WERI-Rb-1 (cell line): ENCODE measurements around the gene PRSS23.

Experiments used
- DNase-seq: peaks from one replicate; pipeline ENCODE4 v3.0.0-alpha.2; 2020
- H3K27ac ChIP-seq: fragments of 250-450 bp; sonication (Bioruptor Pico); 2 replicates; pipeline ENCODE4 v1.5.1; 2020; ENCODE audit warnings: mild to moderate bottlenecking, moderate library complexity
- H3K27me3 ChIP-seq: fragments of 250-450 bp; sonication (Bioruptor Pico); 2 replicates; pipeline ENCODE4 v1.5.1; 2021; ENCODE audit warnings: mild to moderate bottlenecking, low read depth, moderate library complexity; ENCODE audit not compliant: insufficient read depth, severe bottlenecking
- H3K36me3 ChIP-seq: fragments of 250-450 bp; sonication (Bioruptor Pico); 2 replicates; pipeline ENCODE4 v1.5.1; 2020; ENCODE audit warnings: mild to moderate bottlenecking, moderate library complexity
- H3K4me3 ChIP-seq: 2 replicates; pipeline ENCODE4 v1.5.1; 2011; ENCODE audit warnings: low read depth, mild to moderate bottlenecking, control low read depth, low read length
- H3K9me3 ChIP-seq: fragments of 250-450 bp; sonication (Bioruptor Pico); 2 replicates; pipeline ENCODE4 v1.5.1; 2021; ENCODE audit warnings: mild to moderate bottlenecking, moderate library complexity; ENCODE audit not compliant: severe bottlenecking
- CTCF ChIP-seq: IDR thresholded peaks from 2 replicates; pipeline ENCODE4 v1.5.1; 2011; ENCODE audit warnings: low read depth, mild to moderate bottlenecking, control low read depth, inconsistent platforms, low read length

PRSS23 gene

GRCh38 chr11:86802601-86803051, 2.3 kb downstream of the PRSS23 start:
- no peak overlapping the region for H3K27ac ChIP-seq

DNA sequence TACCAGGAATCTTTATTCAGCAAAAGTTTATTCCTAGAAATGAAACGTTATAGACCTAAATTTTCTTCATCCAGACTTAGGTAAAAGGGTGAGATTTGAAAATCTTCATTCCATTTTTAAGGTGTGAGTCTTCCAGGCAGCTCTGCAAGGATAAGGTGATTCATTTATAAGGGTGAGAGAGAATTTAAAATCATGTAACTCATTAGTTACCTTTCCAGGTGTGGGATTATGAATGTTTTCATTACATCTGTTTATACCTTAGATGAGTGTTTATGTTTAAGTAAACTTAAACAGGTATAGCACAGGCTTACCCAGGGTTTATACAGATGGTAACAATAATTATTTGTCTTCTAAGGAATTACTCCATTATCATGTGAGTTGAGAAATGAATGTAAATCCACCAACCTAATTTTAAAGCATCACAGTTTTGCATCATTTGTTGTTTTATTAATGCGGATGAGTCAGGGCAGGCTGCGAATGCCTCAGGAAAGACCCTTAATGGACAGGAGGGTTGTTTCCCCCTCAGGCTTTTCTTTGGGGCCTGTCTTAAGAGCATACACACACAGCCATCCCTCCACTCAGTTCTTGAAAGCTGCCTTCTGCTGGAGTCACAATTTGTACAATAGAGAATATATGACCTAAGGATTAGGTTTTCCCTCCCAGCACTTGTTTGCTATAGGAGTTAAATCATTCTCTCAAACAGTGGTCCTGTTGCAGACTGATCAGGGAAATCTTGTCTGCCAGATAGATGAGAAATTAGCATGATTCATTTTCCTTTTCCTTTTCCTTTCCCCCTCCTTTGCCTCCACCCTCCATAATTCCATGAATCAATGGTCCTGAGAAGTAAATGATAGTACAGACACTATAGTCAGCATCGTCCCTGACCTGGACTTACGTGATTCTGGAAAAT, 3.0 kb downstream of the PRSS23 start:
- Histone ChIP-seq H3K27me3 (no peaks in the 10 kb centered on the region), H3K4me3 (no peak overlapping the region), H3K9me3 (no peaks in the 10 kb centered on the region), H3K27ac (no peak overlapping the region), H3K36me3 (no peaks in the 10 kb centered on the region)
- no peak for DNase-seq
- TF ChIP-seq CTCF = no peak

More at GRCh38 chr11:86802601-86803051, 2.3 kb downstream of the PRSS23 start:
- DNase-seq = peak; percentile 66
- Histone ChIP-seq H3K36me3 (no peaks in the 10 kb centered on the region), H3K4me3 (no peak overlapping the region), H3K27me3 (no peaks in the 10 kb centered on the region), H3K9me3 (no peaks in the 10 kb centered on the region)
- TF ChIP-seq CTCF = peak; percentile 44

DNA sequence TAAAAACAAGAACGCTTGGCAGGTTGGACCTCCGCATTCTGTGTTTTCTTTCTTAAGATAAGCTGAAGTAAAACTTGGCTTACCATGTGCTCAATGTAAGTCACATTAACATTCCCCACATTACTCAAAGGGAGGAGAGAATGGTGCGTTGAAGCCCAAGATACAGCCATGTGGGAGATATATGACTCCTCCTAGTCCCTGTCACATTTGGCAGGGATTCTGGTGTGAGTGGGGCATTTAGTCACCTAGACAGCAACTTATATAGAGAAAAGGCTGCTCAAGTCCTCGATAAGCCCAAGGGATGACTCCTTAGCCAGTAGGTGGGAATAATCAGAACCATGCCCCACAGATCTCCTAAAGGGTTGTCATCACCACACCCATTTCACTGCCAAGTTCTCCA, 4.6 kb downstream of the PRSS23 start:
- H3K27ac ChIP-seq = no peak overlapping the region
- no peaks in the 10 kb centered on the region for H3K9me3 ChIP-seq
- TF ChIP-seq CTCF = no peak
- DNase-seq = no peak
- H3K36me3 ChIP-seq = no peaks in the 10 kb centered on the region
- no peak overlapping the region for H3K4me3 ChIP-seq
- no peaks in the 10 kb centered on the region for H3K27me3 ChIP-seq

DNA sequence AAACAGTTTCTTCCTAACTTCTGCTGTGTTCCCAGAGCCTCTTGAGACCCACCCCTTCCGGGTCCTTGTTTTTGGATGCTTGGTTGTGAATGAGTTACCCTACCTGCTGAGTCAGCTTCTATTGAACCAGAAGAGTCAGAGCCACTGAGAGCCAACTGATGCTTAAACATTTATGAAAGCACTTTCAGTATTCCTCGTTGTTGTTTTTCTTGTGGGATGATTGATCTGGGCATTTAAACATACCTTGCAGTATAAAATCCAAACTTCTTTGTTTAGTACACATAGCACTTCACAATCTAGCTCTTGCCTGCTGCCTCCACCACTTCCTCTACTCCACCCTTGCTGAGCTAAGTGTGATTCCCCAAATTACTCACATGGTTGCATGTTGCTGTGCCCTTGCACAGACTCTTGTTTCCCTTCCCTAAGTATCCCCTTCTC, 5.5 kb downstream of the PRSS23 start:
- H3K27ac ChIP-seq = no peak overlapping the region
- H3K27me3 ChIP-seq = no peaks in the 10 kb centered on the region
- no peak for TF ChIP-seq CTCF
- no peaks in the 10 kb centered on the region for H3K36me3 ChIP-seq
- H3K9me3 ChIP-seq = no peaks in the 10 kb centered on the region
- no peak for DNase-seq
- H3K4me3 ChIP-seq = no peak overlapping the region

DNA sequence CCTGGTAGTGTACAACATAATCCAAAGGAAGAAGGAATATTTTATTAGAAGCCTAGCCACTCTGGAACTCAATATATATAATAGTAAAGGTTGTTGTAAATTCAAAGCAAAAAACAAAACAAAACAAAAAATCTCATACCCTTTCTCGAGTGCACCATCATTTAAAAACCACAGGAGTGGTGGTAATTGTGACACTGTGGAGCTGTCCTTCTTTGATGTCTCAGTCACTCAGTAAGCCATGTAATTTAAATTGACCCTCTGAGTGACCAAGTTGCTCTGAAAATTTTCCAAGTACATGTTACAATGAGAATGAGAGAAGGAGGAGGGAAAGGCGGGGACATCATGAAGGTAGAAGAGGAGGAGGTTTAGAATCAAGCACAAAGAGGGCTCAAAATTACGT, 6.6 kb downstream of the PRSS23 start:
- Histone ChIP-seq H3K27me3 (no peaks in the 10 kb centered on the region), H3K4me3 (no peak overlapping the region), H3K36me3 (no peaks in the 10 kb centered on the region), H3K27ac (no peak overlapping the region), H3K9me3 (no peaks in the 10 kb centered on the region)
- TF ChIP-seq CTCF = no peak
- DNase-seq = no peak
